Loucy (cell line): ENCODE data around the gene ABLIM2.

ENCODE experiments used
- EZH2phosphoT487 ChIP-seq: fragments of 200-600 bp; IDR thresholded peaks from 2 replicates; pipeline ENCODE4 v1.6.1; 2018; ENCODE audit warnings: antibody characterized with exemption, mild to moderate bottlenecking, moderate library complexity, borderline replicate concordance
- TF ChIP-seq, protein P1 (sequence below): fragments of 200-600 bp; sonication (generic); conservative IDR thresholded peaks from 2 replicates; pipeline ENCODE4 v1.5.1; 2014; ENCODE audit warnings: mild to moderate bottlenecking, antibody characterized with exemption, low read length

DNA sequence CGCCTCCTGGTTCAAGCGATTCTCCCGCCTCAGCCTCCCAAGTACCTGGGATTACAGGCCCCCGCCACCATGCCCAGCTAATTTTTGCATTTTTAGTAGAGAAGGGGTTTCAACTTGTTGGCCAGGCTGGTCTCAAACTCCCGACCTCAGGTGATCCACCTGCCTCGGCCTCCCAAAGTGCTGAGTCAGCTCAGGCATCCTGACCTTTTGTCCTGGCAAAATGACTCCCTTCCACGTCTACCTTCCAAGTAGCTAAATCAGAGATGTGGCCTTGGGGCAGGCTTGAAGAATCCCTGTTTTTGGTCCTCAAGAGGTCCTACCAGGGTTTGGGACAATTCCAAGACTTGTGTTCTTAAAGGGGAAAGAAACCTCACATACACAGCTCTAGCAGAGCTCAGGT lies 231.8 kb downstream of the ABLIM2 start:
- no peak for TF ChIP-seq EZH2phosphoT487
- TF ChIP-seq, protein P1, sequence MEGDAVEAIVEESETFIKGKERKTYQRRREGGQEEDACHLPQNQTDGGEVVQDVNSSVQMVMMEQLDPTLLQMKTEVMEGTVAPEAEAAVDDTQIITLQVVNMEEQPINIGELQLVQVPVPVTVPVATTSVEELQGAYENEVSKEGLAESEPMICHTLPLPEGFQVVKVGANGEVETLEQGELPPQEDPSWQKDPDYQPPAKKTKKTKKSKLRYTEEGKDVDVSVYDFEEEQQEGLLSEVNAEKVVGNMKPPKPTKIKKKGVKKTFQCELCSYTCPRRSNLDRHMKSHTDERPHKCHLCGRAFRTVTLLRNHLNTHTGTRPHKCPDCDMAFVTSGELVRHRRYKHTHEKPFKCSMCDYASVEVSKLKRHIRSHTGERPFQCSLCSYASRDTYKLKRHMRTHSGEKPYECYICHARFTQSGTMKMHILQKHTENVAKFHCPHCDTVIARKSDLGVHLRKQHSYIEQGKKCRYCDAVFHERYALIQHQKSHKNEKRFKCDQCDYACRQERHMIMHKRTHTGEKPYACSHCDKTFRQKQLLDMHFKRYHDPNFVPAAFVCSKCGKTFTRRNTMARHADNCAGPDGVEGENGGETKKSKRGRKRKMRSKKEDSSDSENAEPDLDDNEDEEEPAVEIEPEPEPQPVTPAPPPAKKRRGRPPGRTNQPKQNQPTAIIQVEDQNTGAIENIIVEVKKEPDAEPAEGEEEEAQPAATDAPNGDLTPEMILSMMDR = no peak
